Gastroesophageal sphincter (tissue), 3 donors: ENCODE results near the gene MYOF.

ENCODE experiments used
- EP300 ChIP-seq: sonication (generic); formaldehyde crosslinking; IDR thresholded peaks from one replicate; pipeline ENCODE4 v1.6.1; 2017; ENCODE audit warnings: antibody characterized with exemption, mild to moderate bottlenecking
- POLR2A ChIP-seq, 2 donors: fragments of 450-650 bp; IDR thresholded peaks; one replicate each; pipeline ENCODE4 v1.6.1; 2017; ENCODE audit warnings: antibody characterized with exemption in 2 of 2, mild to moderate bottlenecking in 2 of 2, moderate library complexity in 1 of 2
- POLR2AphosphoS5 ChIP-seq: sonication (generic); formaldehyde crosslinking; IDR thresholded peaks from one replicate; pipeline ENCODE4 v1.6.1; 2017; ENCODE audit warnings: antibody characterized with exemption
- TF ChIP-seq, protein P1 (sequence below), 4 experiments: fragments of 200-600 bp in 2 of 4; fragments of 450-650 bp in 2 of 4; sonication (generic) in 1 of 4; IDR thresholded peaks; one replicate each; pipeline ENCODE4 v1.5.1; 2017 to 2019; ENCODE audit warnings: antibody characterized with exemption in 4 of 4, mild to moderate bottlenecking in 2 of 4, moderate library complexity in 2 of 4

DNA sequence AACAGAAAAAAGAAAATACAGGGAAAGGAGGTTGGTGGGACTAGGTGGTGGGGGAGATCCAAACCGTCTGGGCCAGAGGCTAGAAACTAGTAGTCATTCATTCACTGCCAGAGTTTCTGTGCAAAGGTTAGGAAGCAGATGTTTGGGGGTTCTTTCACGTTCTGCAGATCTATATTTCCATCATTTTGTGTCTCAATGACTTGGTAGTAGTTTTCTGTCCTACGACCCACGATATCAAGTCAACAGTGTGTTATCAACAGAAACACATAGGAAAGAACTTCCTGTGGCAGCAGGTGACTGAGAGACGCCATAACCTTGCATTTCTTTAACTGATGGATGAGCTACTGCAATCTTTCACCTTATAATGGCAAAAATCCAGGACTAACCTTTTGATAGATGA lies 16.0 kb upstream of the MYOF start:
- TF ChIP-seq, protein P1, sequence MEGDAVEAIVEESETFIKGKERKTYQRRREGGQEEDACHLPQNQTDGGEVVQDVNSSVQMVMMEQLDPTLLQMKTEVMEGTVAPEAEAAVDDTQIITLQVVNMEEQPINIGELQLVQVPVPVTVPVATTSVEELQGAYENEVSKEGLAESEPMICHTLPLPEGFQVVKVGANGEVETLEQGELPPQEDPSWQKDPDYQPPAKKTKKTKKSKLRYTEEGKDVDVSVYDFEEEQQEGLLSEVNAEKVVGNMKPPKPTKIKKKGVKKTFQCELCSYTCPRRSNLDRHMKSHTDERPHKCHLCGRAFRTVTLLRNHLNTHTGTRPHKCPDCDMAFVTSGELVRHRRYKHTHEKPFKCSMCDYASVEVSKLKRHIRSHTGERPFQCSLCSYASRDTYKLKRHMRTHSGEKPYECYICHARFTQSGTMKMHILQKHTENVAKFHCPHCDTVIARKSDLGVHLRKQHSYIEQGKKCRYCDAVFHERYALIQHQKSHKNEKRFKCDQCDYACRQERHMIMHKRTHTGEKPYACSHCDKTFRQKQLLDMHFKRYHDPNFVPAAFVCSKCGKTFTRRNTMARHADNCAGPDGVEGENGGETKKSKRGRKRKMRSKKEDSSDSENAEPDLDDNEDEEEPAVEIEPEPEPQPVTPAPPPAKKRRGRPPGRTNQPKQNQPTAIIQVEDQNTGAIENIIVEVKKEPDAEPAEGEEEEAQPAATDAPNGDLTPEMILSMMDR (IDR thresholded peaks at IDR 0.05) = no peak
- TF ChIP-seq POLR2AphosphoS5 (no peak), POLR2A (IDR thresholded peaks at IDR 0.05) (no peak), EP300 (no peak)
